Body of pancreas (tissue), 4 donors: ENCODE results near the gene RYR3. TPM values are rescaled to one million over a fixed set of nuclear protein-coding genes. Genes with fewer than 3 reads are reported as not detected.

Source experiments
- ATAC-seq: fragments of 150-250 bp; one replicate; pipeline ENCODE4 v1.9.1; 2016
- DNase-seq, 4 donors: peaks; one replicate each; pipeline ENCODE4 v3.0.0-alpha.2; 2019
- H3K27ac ChIP-seq, 4 donors: fragments of 200-600 bp; sonication (generic); 1 replicate in 3 of 4; 2 replicates in 1 of 4; pipeline versions ENCODE4 v1.5.1 to v1.6.1; 2016 to 2019; ENCODE audit warnings: mild to moderate bottlenecking in 1 of 4, mixed read lengths in 1 of 4, moderate library complexity in 1 of 4
- H3K27me3 ChIP-seq, 2 donors: fragments of 200-600 bp; sonication (generic); one replicate each; pipeline ENCODE4 v1.6.0; 2016; ENCODE audit warnings: mild to moderate bottlenecking in 1 of 2
- H3K36me3 ChIP-seq, 2 donors: fragments of 200-600 bp; sonication (generic); replicated peaks in 1 of 2; 2 replicates each; pipeline ENCODE4 v1.5.1; 2016; ENCODE audit warnings: low read depth in 2 of 2; ENCODE audit not compliant: insufficient read depth in 1 of 2
- H3K4me1 ChIP-seq: fragments of 200-600 bp; sonication (generic); one replicate; pipeline ENCODE4 v1.6.0; 2016
- H3K4me3 ChIP-seq, 2 donors: fragments of 200-600 bp; sonication (generic); 1 replicate in 1 of 2; 2 replicates in 1 of 2; pipeline ENCODE4 v1.5.1; 2016 to 2019
- H3K9me3 ChIP-seq, 3 donors: fragments of 200-600 bp; sonication (generic); 1 replicate in 2 of 3; 2 replicates in 1 of 3; pipeline ENCODE4 v1.5.1; 2016
- POLR2A ChIP-seq, 3 donors: fragments of 450-650 bp; IDR thresholded peaks; one replicate each; pipeline ENCODE4 v1.6.1; 2016; ENCODE audit warnings: antibody characterized with exemption in 3 of 3, mild to moderate bottlenecking in 2 of 3
- WGBS, 2 donors: methylation state at CpG; one replicate each; pipeline ENCODE4 v1.1.5; 2017; 5-methylcytosine and 5-hydroxymethylcytosine counted together
- intact Hi-C: fragments of 100-400 bp; cut with DNase I; formaldehyde crosslinking; loops from one replicate; pipeline ENCODE4 v1.15.1; 2023
- total RNA-seq, 2 donors: library from RNA; depleted of rRNA; stranded (reverse); fragments of >200 nt; gene quantifications; one replicate each; pipeline ENCODE4 v1.1.0, GENCODE V29; 2016
- TF ChIP-seq, protein P1 (sequence below), 7 experiments: fragments of 450-650 bp in 4 of 7; fragments of 200-600 bp in 3 of 7; sonication (generic) in 3 of 7; IDR thresholded peaks; one replicate each; pipeline ENCODE4 v1.5.1; 2016 to 2019; ENCODE audit warnings: antibody characterized with exemption in 7 of 7

RYR3 gene
- total RNA-seq, 2 donors from 2014 or later: 0.26 to 0.66 TPM

DNA sequence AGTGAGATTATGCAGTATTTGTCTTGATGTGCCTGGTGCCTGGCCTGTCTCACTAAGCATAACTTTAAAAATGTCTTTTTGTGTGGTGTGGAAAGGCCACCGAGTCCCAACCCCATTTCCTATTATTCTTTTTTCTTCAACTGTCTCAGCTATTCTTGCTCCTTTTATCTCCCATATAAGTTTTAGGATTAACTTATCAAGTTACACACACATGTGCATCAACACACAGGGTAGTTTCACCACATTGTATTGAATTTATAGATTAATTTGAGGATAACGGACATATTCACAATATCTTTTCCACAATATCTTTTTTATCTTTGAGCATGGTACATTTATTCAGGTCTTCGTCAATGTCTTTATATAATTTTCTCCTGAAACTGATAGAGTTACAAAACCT is 127.6 kb downstream of the RYR3 start:
- DNase-seq (no peak), ATAC-seq (no peak)
- intact Hi-C loops: no loop called here
- TF ChIP-seq POLR2A (IDR thresholded peaks at IDR 0.05): no peak
- TF ChIP-seq, protein P1, sequence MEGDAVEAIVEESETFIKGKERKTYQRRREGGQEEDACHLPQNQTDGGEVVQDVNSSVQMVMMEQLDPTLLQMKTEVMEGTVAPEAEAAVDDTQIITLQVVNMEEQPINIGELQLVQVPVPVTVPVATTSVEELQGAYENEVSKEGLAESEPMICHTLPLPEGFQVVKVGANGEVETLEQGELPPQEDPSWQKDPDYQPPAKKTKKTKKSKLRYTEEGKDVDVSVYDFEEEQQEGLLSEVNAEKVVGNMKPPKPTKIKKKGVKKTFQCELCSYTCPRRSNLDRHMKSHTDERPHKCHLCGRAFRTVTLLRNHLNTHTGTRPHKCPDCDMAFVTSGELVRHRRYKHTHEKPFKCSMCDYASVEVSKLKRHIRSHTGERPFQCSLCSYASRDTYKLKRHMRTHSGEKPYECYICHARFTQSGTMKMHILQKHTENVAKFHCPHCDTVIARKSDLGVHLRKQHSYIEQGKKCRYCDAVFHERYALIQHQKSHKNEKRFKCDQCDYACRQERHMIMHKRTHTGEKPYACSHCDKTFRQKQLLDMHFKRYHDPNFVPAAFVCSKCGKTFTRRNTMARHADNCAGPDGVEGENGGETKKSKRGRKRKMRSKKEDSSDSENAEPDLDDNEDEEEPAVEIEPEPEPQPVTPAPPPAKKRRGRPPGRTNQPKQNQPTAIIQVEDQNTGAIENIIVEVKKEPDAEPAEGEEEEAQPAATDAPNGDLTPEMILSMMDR (IDR thresholded peaks at IDR 0.05): no peak
- Histone ChIP-seq H3K4me1 (no peaks in the 10 kb centered on the region), H3K27me3 (no peaks in the 10 kb centered on the region), H3K9me3 (no peaks in the 10 kb centered on the region), H3K27ac (no peak overlapping the region), H3K4me3 (no peak overlapping the region), H3K36me3 (no peaks in the 10 kb centered on the region)
- WGBS, 2 donors: 59 to 75% methylated on average over 3 of the region's 3 CpGs

DNA sequence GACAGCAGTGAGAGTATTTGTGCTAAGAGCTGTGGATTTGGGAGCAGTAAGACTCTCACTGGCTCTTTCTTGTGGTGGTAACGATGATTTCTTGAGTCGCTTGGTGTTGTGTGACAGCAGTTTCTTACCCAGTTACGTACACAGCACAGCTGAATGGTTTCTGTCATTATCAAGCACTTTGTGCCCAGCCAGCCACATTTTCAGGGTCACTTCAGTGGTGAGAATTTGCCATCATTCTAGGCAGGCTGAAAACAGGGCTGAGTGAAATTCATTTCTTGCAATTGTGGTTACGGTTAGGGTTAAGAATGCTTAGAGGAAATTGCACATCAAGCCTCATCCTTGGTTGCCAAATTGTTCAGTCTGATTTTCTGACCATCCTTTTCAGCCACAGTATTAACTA is 130.1 kb downstream of the RYR3 start:
- ATAC-seq (no peak), DNase-seq (no peak)
- 52 to 72% methylated on average over 4 of the region's 4 CpGs for WGBS, 2 donors
- Histone ChIP-seq H3K27ac (no peak overlapping the region), H3K4me3 (no peak overlapping the region), H3K36me3 (no peaks in the 10 kb centered on the region), H3K4me1 (no peaks in the 10 kb centered on the region), H3K27me3 (no peaks in the 10 kb centered on the region), H3K9me3 (no peaks in the 10 kb centered on the region)
- intact Hi-C loops: no loop called here
- no peak for TF ChIP-seq POLR2A (IDR thresholded peaks at IDR 0.05)
- TF ChIP-seq, protein P1 (IDR thresholded peaks at IDR 0.05): no peak

DNA sequence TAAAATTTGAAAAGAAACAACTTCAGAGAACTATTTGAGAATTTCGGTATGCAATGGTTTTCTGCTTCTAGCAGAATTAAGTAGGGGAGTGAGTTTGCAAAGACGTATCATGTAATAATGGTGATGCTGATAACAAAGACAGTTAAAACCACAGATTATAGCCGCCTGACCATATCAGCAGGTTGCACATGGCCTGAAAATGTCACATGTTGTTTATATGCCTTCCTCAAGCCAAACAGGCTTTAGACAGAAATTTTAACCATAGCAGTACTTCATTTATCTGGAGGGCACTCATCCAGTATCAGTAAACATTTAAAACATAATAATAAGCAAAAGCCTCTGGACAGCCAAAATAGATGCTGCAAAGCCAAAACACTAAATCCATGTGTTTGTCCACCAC is 131.7 kb downstream of the RYR3 start:
- intact Hi-C loops: no loop called here
- TF ChIP-seq, protein P1 (IDR thresholded peaks at IDR 0.05): no peak
- TF ChIP-seq POLR2A (IDR thresholded peaks at IDR 0.05): no peak
- Histone ChIP-seq H3K27me3 (no peaks in the 10 kb centered on the region), H3K4me1 (no peaks in the 10 kb centered on the region), H3K9me3 (no peaks in the 10 kb centered on the region), H3K36me3 (no peaks in the 10 kb centered on the region), H3K27ac (no peak overlapping the region), H3K4me3 (no peak overlapping the region)
- WGBS, 2 donors: 35 to 57% methylated on average over 3 of the region's 3 CpGs
- no peak for ATAC-seq
- no peak for DNase-seq

DNA sequence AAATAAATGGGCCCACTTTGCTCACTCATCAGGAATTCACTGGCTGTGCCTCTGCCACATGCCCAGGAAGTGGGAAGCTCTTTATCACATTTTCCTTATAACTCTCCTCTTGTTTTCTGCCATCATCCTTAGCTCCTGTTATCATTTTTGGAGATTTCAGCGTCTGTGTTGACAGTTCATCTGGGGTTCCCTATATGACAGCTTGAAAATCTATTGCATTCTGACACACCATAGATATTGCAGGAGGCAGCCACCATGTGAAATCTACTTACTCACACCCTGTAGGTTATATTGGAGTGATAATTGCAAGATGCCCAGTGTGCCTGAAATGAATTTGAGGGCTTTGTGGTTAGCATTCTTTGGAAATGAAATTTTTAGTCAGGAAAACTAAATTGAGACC is 132.9 kb downstream of the RYR3 start:
- ATAC-seq (no peak), DNase-seq (no peak)
- Histone ChIP-seq H3K27ac (no peak overlapping the region), H3K4me3 (no peak overlapping the region), H3K36me3 (no peaks in the 10 kb centered on the region), H3K9me3 (no peaks in the 10 kb centered on the region), H3K27me3 (no peaks in the 10 kb centered on the region), H3K4me1 (no peaks in the 10 kb centered on the region)
- TF ChIP-seq, protein P1 (IDR thresholded peaks at IDR 0.05): no peak
- TF ChIP-seq POLR2A (IDR thresholded peaks at IDR 0.05): no peak
- WGBS, 2 donors: 7 to 19% methylated on average over 1 of the region's 1 CpG
- intact Hi-C loops: no loop called here

DNA sequence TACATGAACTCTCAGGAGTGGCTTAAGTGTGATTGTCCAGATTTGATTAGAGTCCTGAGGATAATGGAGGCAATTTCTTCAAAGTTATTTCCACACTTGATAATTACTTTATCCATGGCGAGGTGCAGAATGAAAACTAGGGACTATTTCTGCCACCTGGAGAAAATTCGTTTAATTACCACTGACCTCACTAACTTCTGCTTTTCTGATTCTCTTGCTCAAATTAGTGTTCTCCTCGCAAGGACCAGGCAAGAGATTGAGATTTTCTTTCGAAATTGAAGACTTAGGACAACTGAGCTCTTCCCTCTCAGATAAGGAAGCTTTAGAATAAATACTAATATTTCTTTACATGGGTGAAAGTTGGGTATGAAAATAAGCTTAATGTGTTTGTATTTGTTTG is 135.2 kb downstream of the RYR3 start:
- 44 to 58% methylated on average over 4 of the region's 4 CpGs for WGBS, 2 donors
- Histone ChIP-seq H3K27ac (no peak overlapping the region), H3K36me3 (no peaks in the 10 kb centered on the region), H3K9me3 (no peaks in the 10 kb centered on the region), H3K27me3 (no peaks in the 10 kb centered on the region), H3K4me1 (no peaks in the 10 kb centered on the region), H3K4me3 (no peak overlapping the region)
- intact Hi-C loops: no loop called here
- ATAC-seq (no peak), DNase-seq (no peak)
- no peak for TF ChIP-seq POLR2A (IDR thresholded peaks at IDR 0.05)
- TF ChIP-seq, protein P1 (IDR thresholded peaks at IDR 0.05): no peak
